HG03097 (cell line): ENCODE results near the gene ZNF273.
"Not testable (repeated sequence)": the region's sequence is repeated elsewhere in the genome, so short reads cannot be mapped to it uniquely, and the experiment has no call there.

ENCODE experiments used
- ATAC-seq: cut with Tn5 transposase; IDR thresholded peaks from one replicate; pipeline ENCODE4 v1.9.1; 2021; ENCODE audit not compliant: unreplicated experiment, low FRiP score

The ZNF273 gene

GRCh38 chr7:64902806-64903721 is at the start of gene ZNF273:
Gene ZNF273, plus strand, starts transcription at chr7:64903273. Its CDS starts 45 bp downstream, at chr7:64903318.
- ATAC-seq: peak; percentile 99

GRCh38 chr7:64853679-64854078 is 49.4 kb upstream of the ZNF273 start:
- ATAC-seq: no peak

DNA sequence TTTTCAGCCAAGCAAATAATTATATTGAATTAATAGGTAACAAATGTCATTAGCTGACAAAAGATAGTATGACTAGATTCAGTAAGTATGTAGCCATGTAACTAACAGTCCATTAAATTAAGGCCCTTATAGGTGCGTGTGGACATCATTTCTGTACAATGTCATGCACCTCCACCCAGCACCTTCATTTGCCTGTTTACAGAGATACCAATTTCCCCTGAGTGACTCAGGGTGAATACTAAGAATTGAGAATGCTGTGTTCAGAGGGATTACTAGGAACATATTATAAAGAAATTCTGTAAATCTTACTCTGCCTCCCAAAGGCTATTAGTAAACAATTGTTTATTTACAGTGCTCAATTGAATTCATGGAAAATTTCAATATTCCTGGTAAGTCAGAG is 48.1 kb upstream of the ZNF273 start:
- ATAC-seq: no peak

GRCh38 chr7:64863021-64863420 is 40.1 kb upstream of the ZNF273 start:
- no peak for ATAC-seq

GRCh38 chr7:64863530-64863929 is 39.5 kb upstream of the ZNF273 start:
- not testable (repeated sequence) for ATAC-seq

DNA sequence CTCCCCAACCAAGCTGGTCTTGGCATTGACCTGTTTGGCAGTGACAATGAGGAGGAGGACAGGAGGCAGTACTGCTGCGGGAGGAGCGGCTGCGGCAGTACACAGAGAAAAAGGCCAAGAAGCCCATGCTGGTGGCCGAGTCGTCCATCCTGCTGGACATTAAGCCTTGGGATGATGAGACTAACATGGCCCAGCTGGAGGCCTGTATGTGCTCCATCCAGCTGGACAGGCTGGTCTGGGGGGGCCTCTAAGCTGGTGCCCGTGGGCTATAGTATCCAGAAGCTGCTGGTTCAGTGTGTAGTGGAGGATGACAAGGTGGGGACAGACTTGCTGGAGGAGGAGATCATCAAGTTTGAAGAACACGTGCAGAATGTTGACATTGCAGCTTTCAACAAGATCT is 39.1 kb upstream of the ZNF273 start:
- ATAC-seq: no peak

DNA sequence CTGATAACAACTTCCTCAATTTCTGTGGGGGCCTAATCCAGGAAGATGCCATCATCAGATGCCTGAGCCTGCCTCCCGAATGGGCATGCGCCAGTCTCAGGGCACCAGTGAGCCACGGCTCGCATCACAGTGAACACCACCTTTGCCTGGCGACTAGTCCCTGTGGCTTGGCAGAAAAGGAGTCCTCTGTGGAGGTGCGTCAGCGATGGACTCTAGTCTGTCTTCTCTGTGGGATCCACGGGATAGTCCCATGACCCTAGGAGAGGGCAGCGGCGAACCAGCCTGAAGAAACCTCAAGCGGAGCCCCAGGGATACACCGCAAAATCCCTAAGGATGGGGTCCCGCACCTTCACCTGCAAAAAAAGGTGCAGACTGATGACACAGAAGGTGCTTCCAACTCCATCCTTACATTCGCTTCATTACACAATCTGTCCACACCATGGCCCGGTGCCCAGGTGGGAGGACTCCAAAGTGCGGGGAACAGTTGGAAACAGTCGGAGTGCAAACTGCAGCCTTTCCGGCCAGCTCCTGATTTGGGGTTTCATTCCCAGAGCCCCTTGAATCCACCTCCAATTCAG is 35.1 kb upstream of the ZNF273 start:
- no peak for ATAC-seq

- no peak for ATAC-seq
These were observed 34.6 kb upstream of the ZNF273 start for GRCh38 chr7:64868499-64868898.

- ATAC-seq: no peak
These were observed 33.9 kb upstream of the ZNF273 start for GRCh38 chr7:64869121-64869725.

GRCh38 chr7:64869912-64870562 is 33.0 kb upstream of the ZNF273 start:
- no peak for ATAC-seq

DNA sequence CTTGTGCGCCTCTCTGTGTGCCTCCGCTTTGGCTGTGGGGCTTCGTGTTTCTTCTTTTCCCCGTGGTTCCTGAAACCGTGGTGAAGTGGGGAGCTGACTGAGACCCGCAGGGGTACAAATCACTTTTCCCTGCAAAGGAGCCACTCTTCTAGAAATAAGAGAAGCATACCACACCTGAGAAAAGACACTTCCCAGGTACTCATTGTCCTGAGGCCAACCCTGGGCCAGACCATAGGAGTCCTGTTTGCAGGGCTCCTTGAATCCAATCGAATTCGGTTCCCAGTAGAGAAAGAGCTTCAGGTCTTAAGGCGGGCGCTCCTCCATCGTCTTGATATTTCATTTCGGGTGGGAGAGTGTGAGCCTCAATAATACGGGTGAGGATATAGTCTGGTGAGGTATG is 32.4 kb upstream of the ZNF273 start:
- no peak for ATAC-seq

- ATAC-seq: no peak
These were observed 31.3 kb upstream of the ZNF273 start for GRCh38 chr7:64871761-64872160.

DNA sequence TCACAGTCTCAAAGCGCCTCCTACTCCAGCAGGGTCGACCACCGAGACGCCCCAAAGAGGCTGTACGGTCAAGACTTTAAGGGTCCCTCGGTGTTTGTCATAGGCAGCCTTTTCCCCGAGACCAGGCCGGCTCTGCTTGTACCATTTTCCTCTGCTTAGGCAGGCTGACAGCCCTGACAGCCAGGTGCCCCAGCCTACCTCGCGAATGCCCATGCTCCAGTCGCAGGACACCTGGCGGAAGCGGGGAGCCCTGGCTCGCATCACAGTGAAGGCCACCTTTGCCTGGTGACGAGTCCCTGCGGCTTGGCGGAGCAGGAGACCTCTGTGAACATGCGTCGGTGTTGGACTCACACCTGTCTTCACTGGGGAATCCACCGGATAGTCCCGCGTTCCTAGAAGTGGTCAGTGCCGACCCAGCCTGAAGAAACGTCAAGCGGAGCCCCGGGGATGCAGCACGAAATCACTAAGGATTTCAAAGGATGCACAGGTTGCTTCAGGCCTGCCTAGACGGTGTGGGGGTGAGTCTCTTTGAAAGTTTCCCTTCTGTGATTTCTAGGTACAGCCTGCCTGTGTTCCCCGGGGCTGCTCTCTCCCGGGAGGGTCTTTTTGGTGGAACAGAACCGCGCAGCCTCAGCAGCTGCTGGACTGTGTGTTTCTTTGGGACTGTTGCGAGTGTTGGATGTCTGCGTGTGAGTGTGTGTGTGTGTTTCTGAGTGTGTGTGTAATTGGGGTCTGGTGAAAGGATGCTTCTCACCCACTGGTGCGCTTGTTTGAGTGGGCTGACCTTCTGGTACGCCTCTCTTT is 30.5 kb upstream of the ZNF273 start:
- no peak for ATAC-seq

DNA sequence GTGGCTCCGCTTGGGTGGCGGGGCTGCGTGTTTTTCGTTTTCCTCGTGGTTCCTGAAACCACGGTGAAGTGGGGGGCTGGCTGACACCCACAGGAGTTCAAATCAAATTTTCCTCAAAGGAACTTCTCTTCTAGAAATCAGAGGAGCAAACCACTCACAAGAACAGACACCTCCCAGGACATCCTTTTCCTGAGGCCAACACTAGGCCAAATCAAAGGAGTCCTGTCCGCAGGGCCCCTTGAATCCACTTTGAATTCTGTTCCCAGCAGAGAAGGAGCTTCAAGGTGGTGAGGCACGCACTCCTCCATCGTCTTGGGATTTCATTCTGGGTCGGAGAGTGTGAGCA is 29.9 kb upstream of the ZNF273 start:
- ATAC-seq: no peak

DNA sequence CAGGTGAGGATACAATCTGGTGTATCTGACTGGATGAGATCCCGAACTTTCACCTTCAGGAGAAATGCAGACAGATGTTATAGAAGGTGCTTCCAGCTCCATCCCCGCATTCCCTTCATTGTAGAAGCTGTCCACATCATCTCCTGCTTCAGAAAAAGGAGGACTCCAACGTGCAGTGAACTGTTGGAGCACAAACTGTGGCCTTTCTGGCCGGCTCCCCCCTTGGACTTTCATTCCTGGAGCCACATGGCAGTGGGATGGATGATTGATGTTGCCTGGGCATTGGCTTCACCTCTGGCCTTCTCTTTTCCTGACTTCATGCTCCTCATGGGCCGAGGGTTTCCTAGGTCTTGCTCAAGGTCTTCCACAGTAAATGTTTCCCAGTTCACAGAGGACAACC is 29.6 kb upstream of the ZNF273 start:
- ATAC-seq: no peak

DNA sequence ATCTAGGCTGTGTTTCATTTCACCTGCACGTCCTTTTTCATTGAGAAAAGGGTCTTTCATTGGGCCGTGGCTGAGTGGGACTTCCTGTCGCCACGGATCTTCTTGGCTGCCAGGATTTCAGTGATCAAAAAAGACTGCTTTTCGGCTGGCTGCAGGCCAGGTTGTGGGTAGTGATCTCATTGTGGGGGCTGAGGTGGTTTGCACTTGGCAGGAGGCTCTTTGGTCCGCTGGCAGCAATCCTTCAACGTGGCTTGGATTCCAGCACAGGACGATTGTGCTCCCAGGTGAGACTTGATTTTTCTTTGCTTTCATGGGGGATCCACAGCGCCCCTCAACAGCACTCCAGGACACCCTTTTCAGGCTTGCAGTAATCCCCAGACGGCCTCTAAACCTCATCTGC is 29.0 kb upstream of the ZNF273 start:
- ATAC-seq: no peak

GRCh38 chr7:64874562-64875250 is 28.4 kb upstream of the ZNF273 start:
- ATAC-seq: no peak

DNA sequence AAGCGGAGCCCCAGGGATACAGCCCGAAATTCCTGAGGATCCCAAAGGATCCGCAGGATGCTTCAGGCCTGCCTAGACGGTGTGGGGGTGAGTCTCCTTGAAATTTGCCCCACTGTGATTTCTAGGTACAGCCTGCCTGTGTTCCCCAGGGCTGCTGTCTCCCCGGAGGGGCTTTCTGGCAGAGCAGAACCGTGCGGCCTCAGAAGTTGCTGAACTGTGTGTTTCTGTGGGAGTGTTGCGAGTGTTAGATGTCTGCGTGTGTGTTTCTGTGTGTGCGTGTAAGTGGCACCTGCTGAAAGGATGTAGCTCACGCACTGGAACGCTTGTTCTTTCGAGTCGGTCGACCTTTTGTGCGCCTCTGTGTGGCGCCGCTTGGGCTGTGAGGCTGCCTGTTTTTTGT is 27.8 kb upstream of the ZNF273 start:
- no peak for ATAC-seq

GRCh38 chr7:64875658-64876406 is 27.2 kb upstream of the ZNF273 start:
- no peak for ATAC-seq
